Activated naive CD4-positive, alpha-beta T cell treated with Interleukin-2 at 50 U/mL for 16 hours (primary cell): ENCODE measurements around the gene SFN.
A peak's percentile ranks its signal among the peaks of the same experiment; 100 is the strongest.
"Not testable (repeated sequence)": the region's sequence is repeated elsewhere in the genome, so short reads cannot be mapped to it uniquely, and the experiment has no call there.

Experiments used
- DNase-seq: peaks from one replicate; pipeline ENCODE4 v3.0.0-alpha.2; 2020

The SFN gene

DNA sequence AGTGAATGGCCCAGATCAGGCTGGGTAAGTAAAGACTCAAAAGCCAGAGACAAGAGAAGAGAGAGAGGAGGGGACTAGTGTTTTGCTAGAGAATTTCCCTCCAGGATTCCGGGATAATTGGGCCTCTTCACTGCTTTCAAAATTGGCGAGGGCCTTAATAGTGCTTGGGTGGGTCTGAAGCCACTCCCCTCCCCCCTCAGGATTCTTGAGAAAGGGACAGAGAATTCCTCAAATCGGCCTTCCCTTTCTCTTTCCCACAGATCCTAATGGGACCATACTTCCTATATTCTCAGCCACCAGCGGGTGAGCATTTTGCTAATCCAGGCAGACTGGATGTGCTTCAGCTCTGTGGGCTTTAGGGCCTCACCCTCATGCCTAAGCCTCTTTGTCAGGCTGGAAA, 11.9 kb downstream of the SFN start:
- no peak for DNase-seq

- DNase-seq, result no peak
Observed at GRCh38 chr1:26877326-26877725, 14.4 kb downstream of the SFN start.

DNA sequence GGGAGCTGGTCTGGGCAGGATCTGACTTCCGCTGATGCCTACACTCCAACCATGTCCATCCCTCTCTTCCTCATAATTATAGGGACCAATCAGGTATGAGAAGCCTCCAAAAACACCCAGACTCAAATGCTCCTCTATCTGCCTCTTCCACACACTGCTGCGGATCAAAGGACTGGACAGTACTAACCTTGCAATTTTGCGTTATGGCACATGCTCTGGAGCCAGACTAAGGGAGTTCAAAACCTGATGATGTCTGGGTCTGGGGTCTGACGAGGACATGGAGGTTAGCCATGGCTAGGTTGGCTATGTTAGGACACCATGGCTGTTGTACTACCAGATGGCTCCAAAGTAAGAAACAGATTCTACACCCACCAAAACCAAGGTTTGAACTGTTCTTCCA, 16.8 kb downstream of the SFN start:
- DNase-seq, result no peak

- not testable (repeated sequence) for DNase-seq
Observed at GRCh38 chr1:26881611-26882010, 18.7 kb downstream of the SFN start.

- DNase-seq, result no peak
Observed at GRCh38 chr1:26882696-26883463, 19.9 kb downstream of the SFN start.

DNA sequence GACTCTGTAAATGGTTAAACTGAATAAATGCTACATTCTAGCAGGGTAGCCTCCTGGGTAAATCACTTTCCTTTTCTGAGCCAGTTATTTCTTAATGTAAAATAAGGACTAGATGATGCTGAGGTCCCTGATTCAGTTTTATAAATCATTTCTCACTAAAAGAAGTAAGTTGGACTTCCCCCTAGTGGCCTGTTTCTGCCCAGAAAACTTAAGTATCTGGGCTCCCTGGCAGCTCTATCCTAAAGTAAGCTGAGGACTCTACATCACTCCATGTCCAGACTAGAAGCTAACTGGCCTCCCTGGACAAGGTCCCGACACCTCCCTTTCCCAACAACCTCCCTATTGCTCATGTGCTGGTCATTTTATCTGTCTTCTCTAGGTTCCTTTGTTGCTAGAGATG, 24.2 kb downstream of the SFN start:
- DNase-seq, result no peak

DNA sequence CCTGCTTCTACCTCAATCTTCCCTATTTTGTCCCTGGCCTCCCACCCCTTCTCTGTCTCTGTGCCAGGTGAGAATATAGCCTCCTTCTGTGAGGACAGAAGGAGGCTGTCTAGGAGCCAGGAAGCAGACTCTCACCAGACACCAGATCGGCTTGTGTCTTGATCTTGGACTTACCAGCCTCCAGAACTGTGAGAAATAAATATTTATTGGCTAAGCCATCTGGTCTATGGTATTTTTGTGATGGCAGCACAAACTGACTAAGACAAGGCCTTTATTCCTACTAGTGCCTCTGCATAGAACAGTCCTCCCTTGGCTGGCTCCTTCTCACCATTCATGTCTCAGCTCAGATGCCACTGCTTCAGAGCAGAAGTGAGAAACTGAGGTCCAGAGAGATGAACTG, 25.3 kb downstream of the SFN start:
- DNase-seq, result no peak

DNA sequence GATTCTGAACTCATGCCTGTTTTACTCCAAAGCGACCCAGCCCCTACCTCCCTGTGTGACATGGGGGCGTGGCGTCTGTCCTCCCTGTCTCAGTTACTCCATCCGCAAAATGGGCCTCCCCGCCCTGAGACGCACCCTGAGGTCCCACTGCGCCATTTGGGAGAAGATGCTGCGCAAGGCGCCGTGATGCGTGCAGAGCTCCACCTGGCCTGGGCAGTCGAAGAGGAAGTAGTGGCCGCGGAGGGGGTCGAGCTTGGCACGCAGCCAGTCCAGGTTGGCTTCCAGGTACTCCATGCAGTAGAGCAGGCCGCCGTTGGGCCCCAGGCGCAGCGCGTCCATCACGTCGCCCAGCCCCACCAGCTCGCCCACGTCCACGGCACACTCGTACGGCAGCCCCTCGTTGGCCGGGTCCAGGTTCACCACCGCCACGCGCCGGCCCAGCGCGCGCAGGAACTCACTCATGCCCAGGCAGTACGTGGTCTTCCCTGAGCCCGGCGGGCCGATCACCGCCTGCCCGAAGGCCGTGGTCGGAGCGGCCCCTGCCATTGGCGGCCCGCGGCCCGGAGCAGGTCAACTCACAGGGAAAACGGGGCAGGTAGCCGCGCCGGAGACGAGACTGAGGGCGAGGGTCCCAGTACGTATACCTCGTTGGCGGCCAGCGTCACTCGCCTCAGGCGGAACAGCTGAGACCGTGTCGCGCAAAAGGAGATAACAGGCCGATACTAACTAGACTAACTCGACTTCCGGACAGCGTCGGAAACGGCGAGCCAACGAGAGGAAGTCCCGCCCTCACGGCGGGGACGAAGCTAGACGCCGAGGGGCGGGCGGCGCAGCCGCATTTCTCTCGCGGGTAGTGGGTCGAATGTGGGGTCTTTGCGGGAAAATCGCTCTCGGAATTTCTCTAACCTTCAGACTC, 26.9 kb downstream of the SFN start, which contains the start of gene GPN2:
Gene GPN2 (minus strand): TSS at position 733 of the 916 bp plus-strand sequence. CDS start 187 bp downstream, at position 546.
- peak; percentile 83 for DNase-seq

DNA sequence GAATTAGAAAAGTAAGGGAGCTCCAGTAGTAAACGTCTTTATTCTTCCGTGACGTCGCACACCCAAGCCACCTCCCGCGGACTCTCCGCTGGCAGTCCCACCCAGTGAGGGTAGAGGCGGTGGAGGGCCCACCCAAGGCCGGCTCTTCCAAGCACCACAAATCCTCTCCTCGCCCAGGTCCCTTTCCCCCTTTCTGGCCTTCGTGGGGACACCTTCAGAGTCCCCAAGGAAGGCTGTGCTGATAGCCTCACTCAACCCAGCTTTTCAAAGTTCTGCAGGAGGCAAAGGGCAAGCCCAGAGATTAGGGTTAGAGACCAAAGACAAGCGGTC, 27.5 kb downstream of the SFN start:
- no peak for DNase-seq

DNA sequence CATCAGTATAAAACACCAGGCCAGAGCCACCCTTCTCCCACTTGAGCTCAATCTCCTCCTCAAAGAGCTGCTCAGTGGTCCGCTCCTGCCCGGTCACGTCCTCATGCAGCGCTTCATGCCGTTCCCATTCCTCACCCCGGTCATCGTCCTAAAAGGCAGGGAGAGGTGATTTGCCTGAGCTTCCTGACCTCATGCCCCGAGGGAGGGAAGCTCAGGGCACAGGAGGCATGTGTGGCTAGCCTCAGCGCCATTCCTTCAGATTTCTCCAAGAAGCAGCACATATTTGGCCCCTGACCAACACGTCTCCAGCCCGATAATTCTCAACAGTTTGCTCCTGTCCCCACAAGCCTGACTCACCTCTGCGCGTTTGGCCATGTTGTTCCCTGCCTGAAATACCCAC, 31.3 kb downstream of the SFN start:
- DNase-seq, result no peak

DNA sequence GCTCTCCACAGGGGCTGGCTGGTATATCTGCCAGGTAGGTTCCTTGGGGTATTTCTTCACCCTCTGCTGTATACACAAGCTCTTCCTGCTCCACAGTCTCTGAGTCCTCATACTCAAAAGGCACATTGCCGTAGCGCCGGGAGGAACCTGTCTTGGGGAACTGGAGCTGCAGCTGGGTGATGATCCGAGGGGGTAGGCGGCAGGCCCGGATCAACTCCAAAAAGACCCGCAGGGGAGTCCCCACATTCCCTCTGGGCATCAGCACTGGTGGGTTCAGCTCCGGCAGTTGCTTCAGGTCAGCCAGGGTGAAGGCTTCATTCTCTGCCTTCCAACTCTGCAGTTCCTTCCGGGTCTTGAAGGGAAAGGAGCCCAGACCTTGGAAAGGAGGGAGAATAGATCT, 34.4 kb downstream of the SFN start:
- no peak for DNase-seq

DNA sequence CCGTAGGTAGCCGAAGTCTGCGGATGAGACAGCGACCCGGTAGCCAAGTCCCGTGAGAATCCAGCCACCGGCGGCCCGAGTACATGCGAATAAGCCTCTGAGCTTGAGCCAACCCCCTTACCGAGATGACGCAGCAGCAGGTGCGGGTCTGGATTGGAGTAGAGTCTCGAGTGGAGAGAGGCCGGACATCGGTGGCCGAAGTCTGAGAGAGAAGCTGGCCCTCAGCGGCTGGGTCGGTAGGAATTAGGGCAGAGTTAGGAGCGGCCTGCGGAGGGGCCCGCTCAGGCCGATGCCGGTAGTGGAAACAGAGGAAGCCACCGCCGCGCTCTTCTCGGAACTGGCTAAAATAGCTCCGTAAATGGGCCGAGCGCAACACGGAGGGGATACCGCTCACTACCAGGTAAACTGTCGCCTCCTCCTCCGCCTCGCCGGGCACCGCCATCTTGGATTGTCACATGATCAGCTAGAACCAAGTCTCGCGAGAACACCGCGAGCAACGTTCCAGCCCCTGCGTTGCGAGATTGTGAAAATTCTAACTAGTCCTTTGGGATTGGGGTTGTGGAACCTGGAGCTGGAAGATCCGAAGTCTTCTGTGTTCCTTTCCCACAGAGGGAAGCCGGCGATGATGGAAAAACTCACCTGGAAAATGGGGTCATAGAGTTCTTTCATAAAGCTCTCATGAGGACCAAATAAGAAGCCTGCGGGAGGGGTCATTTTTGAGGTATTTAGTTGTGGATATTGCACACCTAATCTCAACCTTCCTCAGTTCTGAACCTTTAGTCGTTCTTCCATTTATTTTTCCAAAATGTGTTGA, 37.3 kb downstream of the SFN start, which contains the start of gene GPATCH3:
Gene GPATCH3 (minus strand): TSS at position 467 of the 814 bp plus-strand sequence. CDS start 25 bp downstream, at position 442.
- DNase-seq, result peak; percentile 87

DNA sequence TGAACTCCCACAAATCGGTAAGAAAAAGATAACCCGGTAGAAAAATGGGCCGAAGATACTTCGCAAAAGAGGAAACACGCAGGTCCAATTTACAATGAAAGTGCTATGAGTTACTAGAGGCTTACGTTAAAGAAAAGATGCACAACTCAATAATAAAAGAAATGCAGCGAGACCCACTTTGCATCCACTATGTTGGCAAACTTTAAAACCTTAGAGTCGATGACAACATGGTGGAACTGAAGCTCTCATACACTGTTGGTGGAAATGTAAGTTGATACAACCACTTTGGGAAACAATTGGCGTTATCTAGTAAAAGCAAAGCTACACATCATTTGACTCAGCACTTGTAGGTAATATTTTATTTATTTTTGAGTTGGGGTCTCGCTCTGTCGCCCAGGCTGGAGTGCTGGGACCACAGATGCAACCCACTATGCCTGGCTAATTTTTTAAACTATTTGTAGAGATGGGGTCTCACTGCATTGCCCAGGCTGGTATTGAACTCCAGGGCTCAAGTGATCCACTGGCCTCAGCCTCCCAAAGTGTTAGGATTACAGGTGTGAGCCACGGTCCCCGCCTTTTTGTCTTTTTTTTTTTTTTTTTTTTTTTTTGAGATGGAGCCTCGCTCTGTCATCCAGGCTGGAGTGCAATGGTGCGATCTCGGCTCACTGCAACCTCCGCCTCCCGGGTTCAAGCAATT, 38.0 kb downstream of the SFN start:
- DNase-seq, result no peak

DNA sequence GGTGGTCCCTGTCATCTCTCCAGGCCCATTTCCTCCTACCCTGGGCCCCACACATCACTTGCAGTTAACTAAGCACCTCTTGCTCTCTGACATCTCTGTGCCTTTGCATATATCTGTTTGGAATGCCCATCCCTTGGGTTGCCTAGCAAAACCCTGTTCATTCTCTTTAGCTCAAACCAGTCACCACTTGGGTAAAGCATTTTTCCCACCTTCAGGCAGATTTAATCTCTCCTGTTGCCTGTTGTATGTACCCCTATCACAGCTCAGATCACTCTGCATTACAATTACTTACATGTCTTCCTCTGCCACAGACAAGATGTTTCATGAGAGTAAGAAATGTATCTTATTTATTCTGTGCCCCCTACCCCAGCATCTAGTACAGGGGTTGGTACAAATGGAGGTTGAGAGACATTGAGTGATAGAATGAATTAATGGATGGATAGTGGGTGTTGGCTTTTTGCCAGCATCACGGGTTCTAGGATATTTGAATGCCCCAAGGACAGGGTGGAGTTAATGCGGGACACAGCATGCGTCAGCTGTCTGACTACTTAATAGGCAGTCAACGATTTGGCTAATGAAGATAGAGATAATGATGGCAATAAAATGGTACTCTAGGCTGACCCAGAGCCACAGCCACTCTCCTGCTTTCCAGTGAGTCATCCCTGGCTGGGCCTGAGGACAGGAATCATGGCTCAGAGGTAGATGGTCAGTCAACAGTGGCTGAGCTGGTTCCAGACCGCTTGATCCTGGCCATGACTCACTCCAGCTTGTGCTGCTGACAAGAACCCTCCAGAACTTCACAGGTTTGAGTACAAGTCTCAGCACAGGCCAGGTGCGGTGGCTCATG, 44.3 kb downstream of the SFN start:
- no peak for DNase-seq

DNA sequence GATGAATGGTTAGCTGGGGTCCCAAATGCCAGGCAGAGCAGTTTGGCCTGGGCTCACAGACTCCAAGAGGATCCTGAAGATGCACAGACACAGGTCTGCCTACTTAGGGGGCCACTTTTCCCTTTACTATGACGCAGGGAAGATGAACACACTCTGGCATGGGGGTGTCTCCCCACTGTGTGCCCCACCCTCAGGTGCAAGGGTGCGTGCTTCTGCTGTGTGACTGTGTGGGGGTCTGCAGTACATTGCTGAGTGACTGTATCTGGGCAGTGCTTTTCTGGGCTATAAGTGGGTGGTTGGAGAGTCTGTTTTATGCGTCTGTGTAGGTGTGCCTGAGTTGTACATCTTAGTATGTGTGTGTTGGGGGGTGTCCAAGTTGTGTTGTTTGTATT, 47.0 kb downstream of the SFN start:
- DNase-seq, result no peak

GRCh38 chr1:26910343-26911160, 47.6 kb downstream of the SFN start:
- DNase-seq, result no peak

- no peak for DNase-seq
Observed at GRCh38 chr1:26911399-26912146, 48.6 kb downstream of the SFN start.

GRCh38 chr1:26912147-26912490, 49.2 kb downstream of the SFN start:
- no peak for DNase-seq

- DNase-seq, result no peak
Observed at GRCh38 chr1:26913389-26913753, 50.4 kb downstream of the SFN start.
